ENCODE results near the gene FHAD1.
"Not testable (repeated sequence)": the region's sequence is repeated elsewhere in the genome, so short reads cannot be mapped to it uniquely, and the experiment has no call there.

FHAD1 gene

GRCh38 chr1:15418806-15419515 is 171.9 kb downstream of the FHAD1 start:
- H3K36me3 ChIP-seq (replicated peaks), result no peaks in the 10 kb centered on the region; the same call in 1 of the 2 replicates

GRCh38 chr1:15420853-15421465 is 173.9 kb downstream of the FHAD1 start:
- Histone ChIP-seq H3K27me3 (ENCODE audit: low read depth) (no peaks in the 10 kb centered on the region), H3K36me3 (replicated peaks) (peaks cover 4% of the 10 kb centered on the region), H3K4me3 (no peak overlapping the region), H3K4me1 (no peaks in the 10 kb centered on the region), H3K9me3 (no peaks in the 10 kb centered on the region; the same call in 1 of the 2 replicates)
- in situ Hi-C loops (cut with MboI; ENCODE audit: low sequenced_read_pairs), result loop anchor here (10.0 kb wide), 1 partner anchor 296 kb away; no protein-coding TSS in a partner anchor
- DNase-seq (ENCODE audit: low spot score in 2 of 2), result no peak

More at GRCh38 chr1:15418806-15419515, 171.9 kb downstream of the FHAD1 start:
- Histone ChIP-seq H3K27me3 (ENCODE audit: low read depth) (no peaks in the 10 kb centered on the region), H3K4me3 (no peak overlapping the region), H3K9me3 (no peaks in the 10 kb centered on the region; the same call in 1 of the 2 replicates), H3K4me1 (no peaks in the 10 kb centered on the region)
- in situ Hi-C loops (cut with MboI; ENCODE audit: low sequenced_read_pairs), result no loop called here
- DNase-seq (ENCODE audit: low spot score in 2 of 2), result no peak

- no peak overlapping the region for H3K4me3 ChIP-seq
- DNase-seq (ENCODE audit: low spot score in 2 of 2), result no peak
- H3K27me3 ChIP-seq (ENCODE audit: low read depth), result no peaks in the 10 kb centered on the region
- H3K9me3 ChIP-seq, result no peaks in the 10 kb centered on the region; the same call in 1 of the 2 replicates
- in situ Hi-C loops (cut with MboI; ENCODE audit: low sequenced_read_pairs), result loop anchor here (10.0 kb wide), 1 partner anchor 298 kb away; no protein-coding TSS in a partner anchor
- H3K36me3 ChIP-seq (replicated peaks), result peaks cover 17% of the 10 kb centered on the region
- no peaks in the 10 kb centered on the region for H3K4me1 ChIP-seq
These were observed 175.8 kb downstream of the FHAD1 start for GRCh38 chr1:15422871-15423270.

GRCh38 chr1:15423355-15424077 is 176.5 kb downstream of the FHAD1 start:
- in situ Hi-C loops (cut with MboI; ENCODE audit: low sequenced_read_pairs), result loop anchor here (10.0 kb wide), 1 partner anchor 299 kb away; no protein-coding TSS in a partner anchor
- Histone ChIP-seq H3K4me1 (no peaks in the 10 kb centered on the region), H3K36me3 (replicated peaks) (peaks cover 17% of the 10 kb centered on the region), H3K4me3 (no peak overlapping the region), H3K9me3 (no peaks in the 10 kb centered on the region; the same call in 1 of the 2 replicates), H3K27me3 (ENCODE audit: low read depth) (no peaks in the 10 kb centered on the region)
- no peak for DNase-seq (ENCODE audit: low spot score in 2 of 2)

GRCh38 chr1:15424146-15424667 is 177.2 kb downstream of the FHAD1 start:
- DNase-seq (ENCODE audit: low spot score in 2 of 2), result no peak
- H3K4me3 ChIP-seq, result no peak overlapping the region
- H3K27me3 ChIP-seq (ENCODE audit: low read depth), result no peaks in the 10 kb centered on the region
- peaks cover 17% of the 10 kb centered on the region for H3K36me3 ChIP-seq (replicated peaks)
- in situ Hi-C loops (cut with MboI; ENCODE audit: low sequenced_read_pairs), result loop anchor here (10.0 kb wide), 1 partner anchor 299 kb away; no protein-coding TSS in a partner anchor
- H3K9me3 ChIP-seq, result no peaks in the 10 kb centered on the region; the same call in 1 of the 2 replicates
- H3K4me1 ChIP-seq, result no peaks in the 10 kb centered on the region

GRCh38 chr1:15424981-15425380 is 178.0 kb downstream of the FHAD1 start:
- no peak for DNase-seq (ENCODE audit: low spot score in 2 of 2)
- Histone ChIP-seq H3K4me1 (no peaks in the 10 kb centered on the region), H3K36me3 (replicated peaks) (peaks cover 17% of the 10 kb centered on the region), H3K9me3 (no peaks in the 10 kb centered on the region; the same call in 1 of the 2 replicates), H3K27me3 (ENCODE audit: low read depth) (no peaks in the 10 kb centered on the region), H3K4me3 (no peak overlapping the region)
- in situ Hi-C loops (cut with MboI; ENCODE audit: low sequenced_read_pairs), result loop anchor here (5.0 to 10.0 kb wide), 2 partner anchors 98 to 300 kb away; no protein-coding TSS in a partner anchor

- DNase-seq (ENCODE audit: low spot score in 2 of 2), result no peak
- Histone ChIP-seq H3K4me1 (no peaks in the 10 kb centered on the region), H3K9me3 (no peaks in the 10 kb centered on the region), H3K36me3 (replicated peaks) (peaks cover 18% of the 10 kb centered on the region), H3K27me3 (ENCODE audit: low read depth) (no peaks in the 10 kb centered on the region), H3K4me3 (no peak overlapping the region)
- in situ Hi-C loops (cut with MboI; ENCODE audit: low sequenced_read_pairs), result loop anchor here (5.0 to 10.0 kb wide), 2 partner anchors 98 to 301 kb away; no protein-coding TSS in a partner anchor
These were observed 178.5 kb downstream of the FHAD1 start for GRCh38 chr1:15425521-15425920.

- Histone ChIP-seq H3K27me3 (ENCODE audit: low read depth) (no peaks in the 10 kb centered on the region), H3K4me3 (no peak overlapping the region), H3K4me1 (no peaks in the 10 kb centered on the region), H3K9me3 (no peaks in the 10 kb centered on the region), H3K36me3 (replicated peaks) (peaks cover 22% of the 10 kb centered on the region)
- DNase-seq (ENCODE audit: low spot score in 2 of 2), result no peak
- in situ Hi-C loops (cut with MboI; ENCODE audit: low sequenced_read_pairs), result loop anchor here (5.0 to 10.0 kb wide), 2 partner anchors 99 to 301 kb away; no protein-coding TSS in a partner anchor
These were observed 178.9 kb downstream of the FHAD1 start for GRCh38 chr1:15425958-15426357.

GRCh38 chr1:15426492-15427279 is 179.7 kb downstream of the FHAD1 start:
- Histone ChIP-seq H3K4me3 (no peak overlapping the region), H3K27me3 (ENCODE audit: low read depth) (no peaks in the 10 kb centered on the region), H3K36me3 (replicated peaks) (peaks cover 26% of the 10 kb centered on the region), H3K4me1 (no peaks in the 10 kb centered on the region), H3K9me3 (no peaks in the 10 kb centered on the region)
- in situ Hi-C loops (cut with MboI; ENCODE audit: low sequenced_read_pairs), result loop anchor here (5.0 to 10.0 kb wide), 2 partner anchors 99 to 302 kb away; no protein-coding TSS in a partner anchor
- no peak for DNase-seq (ENCODE audit: low spot score in 2 of 2)

- in situ Hi-C loops (cut with MboI; ENCODE audit: low sequenced_read_pairs), result loop anchor here (5.0 to 10.0 kb wide), 2 partner anchors 100 to 302 kb away; no protein-coding TSS in a partner anchor
- peaks cover 26% of the 10 kb centered on the region for H3K36me3 ChIP-seq (replicated peaks)
- no peaks in the 10 kb centered on the region for H3K4me1 ChIP-seq
These were observed 180.2 kb downstream of the FHAD1 start for GRCh38 chr1:15427280-15427666.

GRCh38 chr1:15428252-15428651 is 181.2 kb downstream of the FHAD1 start:
- not testable (repeated sequence) for DNase-seq (ENCODE audit: low spot score in 2 of 2); H3K4me1 ChIP-seq; H3K9me3 ChIP-seq; H3K4me3 ChIP-seq; H3K27me3 ChIP-seq (ENCODE audit: low read depth)
- peaks cover 26% of the 10 kb centered on the region for H3K36me3 ChIP-seq (replicated peaks)
- in situ Hi-C loops (cut with MboI; ENCODE audit: low sequenced_read_pairs), result loop anchor here (5.0 to 10.0 kb wide), 2 partner anchors 101 to 303 kb away; no protein-coding TSS in a partner anchor

More at GRCh38 chr1:15427280-15427666, 180.2 kb downstream of the FHAD1 start:
- no peak overlapping the region for H3K4me3 ChIP-seq
- no peak for DNase-seq (ENCODE audit: low spot score in 2 of 2)
- H3K9me3 ChIP-seq, result no peaks in the 10 kb centered on the region
- H3K27me3 ChIP-seq (ENCODE audit: low read depth), result no peaks in the 10 kb centered on the region

GRCh38 chr1:15428815-15429435 is 181.9 kb downstream of the FHAD1 start:
- Histone ChIP-seq H3K36me3 (replicated peaks) (peaks cover 26% of the 10 kb centered on the region), H3K4me3 (no peak overlapping the region), H3K9me3 (no peaks in the 10 kb centered on the region), H3K27me3 (ENCODE audit: low read depth) (no peaks in the 10 kb centered on the region), H3K4me1 (no peaks in the 10 kb centered on the region)
- no peak for DNase-seq (ENCODE audit: low spot score in 2 of 2)
- in situ Hi-C loops (cut with MboI; ENCODE audit: low sequenced_read_pairs), result loop anchor here (5.0 to 10.0 kb wide), 2 partner anchors 102 to 304 kb away; no protein-coding TSS in a partner anchor
